OCI-LY3 (cell line): ENCODE results near the gene GSG1L.

Source experiments
- EZH2phosphoT487 ChIP-seq: fragments of 200-600 bp; shearing (Covaris generic); IDR thresholded peaks from 2 replicates; pipeline ENCODE4 v1.6.1; 2018; ENCODE audit warnings: antibody characterized with exemption, mixed run types, low read depth
- TF ChIP-seq, protein P1 (sequence below): fragments of 200-600, 300-600 bp; sonication (generic); IDR thresholded peaks from 2 replicates; pipeline ENCODE4 v1.5.1; 2014; ENCODE audit warnings: antibody characterized with exemption, low read length, low read depth

GRCh38 chr16:27925612-27926011, 137.9 kb downstream of the GSG1L start:
- TF ChIP-seq, protein P1, sequence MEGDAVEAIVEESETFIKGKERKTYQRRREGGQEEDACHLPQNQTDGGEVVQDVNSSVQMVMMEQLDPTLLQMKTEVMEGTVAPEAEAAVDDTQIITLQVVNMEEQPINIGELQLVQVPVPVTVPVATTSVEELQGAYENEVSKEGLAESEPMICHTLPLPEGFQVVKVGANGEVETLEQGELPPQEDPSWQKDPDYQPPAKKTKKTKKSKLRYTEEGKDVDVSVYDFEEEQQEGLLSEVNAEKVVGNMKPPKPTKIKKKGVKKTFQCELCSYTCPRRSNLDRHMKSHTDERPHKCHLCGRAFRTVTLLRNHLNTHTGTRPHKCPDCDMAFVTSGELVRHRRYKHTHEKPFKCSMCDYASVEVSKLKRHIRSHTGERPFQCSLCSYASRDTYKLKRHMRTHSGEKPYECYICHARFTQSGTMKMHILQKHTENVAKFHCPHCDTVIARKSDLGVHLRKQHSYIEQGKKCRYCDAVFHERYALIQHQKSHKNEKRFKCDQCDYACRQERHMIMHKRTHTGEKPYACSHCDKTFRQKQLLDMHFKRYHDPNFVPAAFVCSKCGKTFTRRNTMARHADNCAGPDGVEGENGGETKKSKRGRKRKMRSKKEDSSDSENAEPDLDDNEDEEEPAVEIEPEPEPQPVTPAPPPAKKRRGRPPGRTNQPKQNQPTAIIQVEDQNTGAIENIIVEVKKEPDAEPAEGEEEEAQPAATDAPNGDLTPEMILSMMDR: no peak
- TF ChIP-seq EZH2phosphoT487: no peak
